ENCODE results near the gene SORCS3.

Gene SORCS3

GRCh38 chr10:104744052-104744451, 103.0 kb downstream of the SORCS3 start:
- no peak for DNase-seq (ENCODE audit: low read depth, low spot score)
- no peak overlapping the region for H3K4me3 ChIP-seq (ENCODE audit: low read depth, low read length)
- TF ChIP-seq, protein P1, sequence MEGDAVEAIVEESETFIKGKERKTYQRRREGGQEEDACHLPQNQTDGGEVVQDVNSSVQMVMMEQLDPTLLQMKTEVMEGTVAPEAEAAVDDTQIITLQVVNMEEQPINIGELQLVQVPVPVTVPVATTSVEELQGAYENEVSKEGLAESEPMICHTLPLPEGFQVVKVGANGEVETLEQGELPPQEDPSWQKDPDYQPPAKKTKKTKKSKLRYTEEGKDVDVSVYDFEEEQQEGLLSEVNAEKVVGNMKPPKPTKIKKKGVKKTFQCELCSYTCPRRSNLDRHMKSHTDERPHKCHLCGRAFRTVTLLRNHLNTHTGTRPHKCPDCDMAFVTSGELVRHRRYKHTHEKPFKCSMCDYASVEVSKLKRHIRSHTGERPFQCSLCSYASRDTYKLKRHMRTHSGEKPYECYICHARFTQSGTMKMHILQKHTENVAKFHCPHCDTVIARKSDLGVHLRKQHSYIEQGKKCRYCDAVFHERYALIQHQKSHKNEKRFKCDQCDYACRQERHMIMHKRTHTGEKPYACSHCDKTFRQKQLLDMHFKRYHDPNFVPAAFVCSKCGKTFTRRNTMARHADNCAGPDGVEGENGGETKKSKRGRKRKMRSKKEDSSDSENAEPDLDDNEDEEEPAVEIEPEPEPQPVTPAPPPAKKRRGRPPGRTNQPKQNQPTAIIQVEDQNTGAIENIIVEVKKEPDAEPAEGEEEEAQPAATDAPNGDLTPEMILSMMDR (IDR thresholded peaks at IDR 0.05; ENCODE audit: low read depth, low read length) = no peak
- in situ Hi-C loops (cut with HindIII; ENCODE audit: low sequenced_read_pairs) = no loop called here

DNA sequence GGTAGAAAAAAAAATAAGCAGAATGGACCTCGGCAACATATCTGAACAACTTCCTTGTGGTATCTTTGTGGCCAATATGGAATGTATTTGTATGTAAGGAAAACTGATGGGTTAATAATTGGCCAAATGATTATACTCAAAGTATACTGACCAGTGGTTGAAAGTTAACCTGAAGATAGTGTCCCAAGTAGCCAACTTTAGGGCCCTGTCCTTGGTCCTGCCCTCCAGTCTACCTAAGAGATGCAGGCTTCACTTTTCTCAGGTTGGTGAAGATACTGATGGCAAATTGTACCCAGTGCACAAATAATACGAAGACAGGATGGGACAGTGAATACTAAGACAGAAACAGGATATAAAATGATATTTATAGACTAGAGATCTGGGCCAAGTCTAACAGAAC, 109.2 kb downstream of the SORCS3 start:
- in situ Hi-C loops (cut with HindIII; ENCODE audit: low sequenced_read_pairs) = no loop called here
- no peak overlapping the region for H3K4me3 ChIP-seq (ENCODE audit: low read depth, low read length)
- DNase-seq (ENCODE audit: low read depth, low spot score) = no peak
- TF ChIP-seq, protein P1 (IDR thresholded peaks at IDR 0.05; ENCODE audit: low read depth, low read length) = no peak

GRCh38 chr10:104762793-104763192, 121.7 kb downstream of the SORCS3 start:
- TF ChIP-seq, protein P1 (IDR thresholded peaks at IDR 0.05; ENCODE audit: low read depth, low read length) = no peak
- no peak for DNase-seq (ENCODE audit: low read depth, low spot score)
- no peak overlapping the region for H3K4me3 ChIP-seq (ENCODE audit: low read depth, low read length)
- in situ Hi-C loops (cut with HindIII; ENCODE audit: low sequenced_read_pairs) = no loop called here

- peak; percentile 43 for DNase-seq (ENCODE audit: low read depth, low spot score)
Measured at GRCh38 chr10:104766341-104766740, 125.3 kb downstream of the SORCS3 start.

GRCh38 chr10:104767282-104767681, 126.2 kb downstream of the SORCS3 start:
- H3K4me3 ChIP-seq (ENCODE audit: low read depth, low read length) = no peak overlapping the region
- no peak for DNase-seq (ENCODE audit: low read depth, low spot score)
- in situ Hi-C loops (cut with HindIII; ENCODE audit: low sequenced_read_pairs) = no loop called here
- TF ChIP-seq, protein P1 (IDR thresholded peaks at IDR 0.05; ENCODE audit: low read depth, low read length) = no peak

More at GRCh38 chr10:104766341-104766740, 125.3 kb downstream of the SORCS3 start:
- TF ChIP-seq, protein P1 (IDR thresholded peaks at IDR 0.05; ENCODE audit: low read depth, low read length) = no peak
- in situ Hi-C loops (cut with HindIII; ENCODE audit: low sequenced_read_pairs) = no loop called here
- H3K4me3 ChIP-seq (ENCODE audit: low read depth, low read length) = no peak overlapping the region

DNA sequence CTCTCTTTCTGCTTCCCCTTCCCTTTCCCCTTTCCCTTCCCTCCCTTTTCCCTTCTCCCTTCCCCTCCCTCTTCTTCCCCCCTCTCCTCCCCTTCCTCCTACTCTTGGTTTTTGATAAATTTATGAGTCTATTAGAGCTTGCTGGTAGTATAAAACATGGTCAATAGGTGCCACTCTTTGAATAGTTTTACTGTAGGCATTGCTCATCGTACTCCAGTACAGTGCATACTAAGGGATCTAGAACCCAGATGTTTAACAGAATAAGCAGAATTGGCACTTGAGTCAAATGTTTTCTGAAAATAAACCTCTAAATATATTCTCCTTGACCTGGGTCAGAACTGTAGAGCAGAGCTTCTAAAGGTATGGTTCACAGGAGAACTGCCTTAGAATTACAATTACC, 126.7 kb downstream of the SORCS3 start:
- H3K4me3 ChIP-seq (ENCODE audit: low read depth, low read length) = no peak overlapping the region
- TF ChIP-seq, protein P1 (IDR thresholded peaks at IDR 0.05; ENCODE audit: low read depth, low read length) = no peak
- in situ Hi-C loops (cut with HindIII; ENCODE audit: low sequenced_read_pairs) = no loop called here
- DNase-seq (ENCODE audit: low read depth, low spot score) = no peak

DNA sequence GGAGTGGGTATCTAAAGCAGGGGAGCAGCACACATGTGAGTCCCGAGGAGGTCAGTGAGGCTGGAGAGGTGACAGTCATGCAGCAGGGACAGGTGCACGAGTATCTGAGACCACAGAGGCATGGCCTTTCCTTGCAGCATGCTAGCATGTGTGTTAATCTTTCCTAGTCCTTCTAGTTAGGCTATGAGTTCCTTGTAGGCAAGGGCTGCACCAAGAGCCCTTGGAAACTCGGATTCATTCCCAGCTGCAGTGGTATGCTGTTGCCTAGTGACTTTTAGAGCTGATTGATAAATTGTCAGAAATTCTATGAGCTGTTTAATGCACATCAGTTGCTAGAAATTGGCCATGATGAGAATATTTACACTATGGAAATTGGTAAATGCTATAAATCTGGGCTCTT, 132.0 kb downstream of the SORCS3 start:
- TF ChIP-seq, protein P1 (IDR thresholded peaks at IDR 0.05; ENCODE audit: low read depth, low read length) = no peak
- H3K4me3 ChIP-seq (ENCODE audit: low read depth, low read length) = no peak overlapping the region
- DNase-seq (ENCODE audit: low read depth, low spot score) = no peak
- in situ Hi-C loops (cut with HindIII; ENCODE audit: low sequenced_read_pairs) = no loop called here

Measured in astrocyte of the spinal cord (primary cell).